ENCODE data around the gene TACO1. TPM values are rescaled to one million over a fixed set of nuclear protein-coding genes. Genes with fewer than 3 reads are reported as not detected.

TACO1 gene
- total RNA-seq, 1 experiment from 2014 or later = 27.1 TPM

- H4K20me1 ChIP-seq (ENCODE audit: insufficient read depth) = no peaks in the 10 kb centered on the region
- TF ChIP-seq EZH2 (IDR thresholded peaks at IDR 0.05; ENCODE audit: low read depth) = no peak
- TF ChIP-seq CTCF (conservative IDR thresholded peaks at IDR 0.05) = no peak
- H3K27ac ChIP-seq = no peak overlapping the region
- no TSS peak for BruUV-seq (replicated peaks)
- H3K9me2 ChIP-seq (ENCODE audit: insufficient read depth) = no peaks in the 10 kb centered on the region
- ChIA-PET POLR2A (ENCODE audit: unreplicated experiment) (interaction anchor here (0.6 kb wide), 1 partner anchor 266 kb away, joined by 3 read pairs; no protein-coding TSS in a partner anchor), CTCF (no interaction called here)
- no peaks in the 10 kb centered on the region for H3K79me2 ChIP-seq (ENCODE audit: low read depth)
- H3K9me3 ChIP-seq (ENCODE audit: insufficient read depth, low read depth) = no peaks in the 10 kb centered on the region
- no peak overlapping the region for H3K4me2 ChIP-seq
- H3K27me3 ChIP-seq (ENCODE audit: insufficient read depth, low read depth) = no peaks in the 10 kb centered on the region
- H3K4me3 ChIP-seq = no peak overlapping the region
- H3F3A ChIP-seq (ENCODE audit: insufficient read depth, low read depth) = no peaks in the 10 kb centered on the region
- no peaks in the 10 kb centered on the region for H3K4me1 ChIP-seq (replicated peaks; ENCODE audit: insufficient read depth)
- H2AFZ ChIP-seq = no peak overlapping the region
- H3K36me3 ChIP-seq (ENCODE audit: low read depth) = no peaks in the 10 kb centered on the region
- intact Hi-C loops (cut with micrococcal nuclease; ENCODE audit: unreplicated experiment) = no loop called here
- no peak for DNase-seq
Observed at GRCh38 chr17:63635290-63635689, 34.6 kb downstream of the TACO1 start.

- ChIA-PET CTCF (no interaction called here), POLR2A (ENCODE audit: unreplicated experiment) (interaction anchor here (0.6 to 1.0 kb wide), 3 partner anchors 14 to 267 kb away, joined by 3 to 4 read pairs (median 4); partner anchors contain the start of gene MAP3K3)
- H3K9me2 ChIP-seq (ENCODE audit: insufficient read depth) = no peaks in the 10 kb centered on the region
- H3K4me3 ChIP-seq = no peak overlapping the region
- intact Hi-C loops (cut with micrococcal nuclease; ENCODE audit: unreplicated experiment) = no loop called here
- no peaks in the 10 kb centered on the region for H3K4me1 ChIP-seq (replicated peaks; ENCODE audit: insufficient read depth)
- no peaks in the 10 kb centered on the region for H4K20me1 ChIP-seq (ENCODE audit: insufficient read depth)
- H3K36me3 ChIP-seq (ENCODE audit: low read depth) = no peaks in the 10 kb centered on the region
- no peaks in the 10 kb centered on the region for H3F3A ChIP-seq (ENCODE audit: insufficient read depth, low read depth)
- H2AFZ ChIP-seq = no peak overlapping the region
- H3K9me3 ChIP-seq (ENCODE audit: insufficient read depth, low read depth) = no peaks in the 10 kb centered on the region
- no peaks in the 10 kb centered on the region for H3K79me2 ChIP-seq (ENCODE audit: low read depth)
- H3K4me2 ChIP-seq = no peak overlapping the region
- no TSS peak for BruUV-seq (replicated peaks)
- no peak for TF ChIP-seq CTCF (conservative IDR thresholded peaks at IDR 0.05)
- TF ChIP-seq EZH2 (IDR thresholded peaks at IDR 0.05; ENCODE audit: low read depth) = no peak
- no peaks in the 10 kb centered on the region for H3K27me3 ChIP-seq (ENCODE audit: insufficient read depth, low read depth)
- no peak overlapping the region for H3K27ac ChIP-seq
- DNase-seq = no peak
Observed at GRCh38 chr17:63635787-63636186, 35.1 kb downstream of the TACO1 start.

DNA sequence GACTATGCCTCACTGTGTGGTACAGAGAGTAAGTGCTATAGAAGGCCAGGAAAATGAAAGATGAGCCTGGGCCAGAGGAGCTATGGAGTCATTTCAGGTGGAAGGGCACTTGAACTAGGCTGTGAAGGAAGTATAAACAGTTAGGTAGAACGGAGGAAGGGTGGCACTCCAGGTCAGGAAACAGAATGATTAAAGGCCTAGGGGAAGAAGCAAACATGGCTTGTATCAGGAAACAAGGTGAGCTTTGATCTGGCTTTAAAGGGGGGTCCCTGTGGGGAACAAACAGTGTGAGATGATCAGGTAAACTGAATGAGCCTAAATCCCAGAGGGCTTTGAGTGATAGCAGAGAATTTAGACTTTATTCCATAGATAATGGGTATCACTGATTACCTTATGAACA, 38.4 kb downstream of the TACO1 start:
- Histone ChIP-seq H3K36me3 (ENCODE audit: low read depth) (no peaks in the 10 kb centered on the region), H3K79me2 (ENCODE audit: low read depth) (no peaks in the 10 kb centered on the region), H3F3A (ENCODE audit: insufficient read depth, low read depth) (no peaks in the 10 kb centered on the region), H3K4me3 (no peak overlapping the region), H3K27ac (no peak overlapping the region), H3K4me2 (no peak overlapping the region), H3K9me3 (ENCODE audit: insufficient read depth, low read depth) (no peaks in the 10 kb centered on the region), H3K27me3 (ENCODE audit: insufficient read depth, low read depth) (no peaks in the 10 kb centered on the region), H2AFZ (no peak overlapping the region), H3K4me1 (replicated peaks; ENCODE audit: insufficient read depth) (no peaks in the 10 kb centered on the region), H4K20me1 (ENCODE audit: insufficient read depth) (no peaks in the 10 kb centered on the region), H3K9me2 (ENCODE audit: insufficient read depth) (no peaks in the 10 kb centered on the region)
- TF ChIP-seq CTCF (conservative IDR thresholded peaks at IDR 0.05) = no peak
- no peak for TF ChIP-seq EZH2 (IDR thresholded peaks at IDR 0.05; ENCODE audit: low read depth)
- POLR2A ChIA-PET (ENCODE audit: unreplicated experiment) = no interaction called here
- no TSS peak for BruUV-seq (replicated peaks)
- CTCF ChIA-PET = no interaction called here
- DNase-seq = no peak
- intact Hi-C loops (cut with micrococcal nuclease; ENCODE audit: unreplicated experiment) = no loop called here
